OCI-LY3 (cell line): ENCODE results near the gene CLMN.
A peak's percentile ranks its signal among the peaks of the same experiment; 100 is the strongest.

Experiments used
- H2AFZ ChIP-seq: fragments of 200-600, 300-600 bp; shearing (Covaris generic); 2 replicates; pipeline ENCODE4 v1.6.0; 2014; ENCODE audit warnings: antibody characterized with exemption, low read depth, low read length
- H3K27ac ChIP-seq: fragments of 200-600, 300-600 bp; sonication (generic); 2 replicates; pipeline ENCODE4 v1.5.1; 2014; ENCODE audit warnings: mild to moderate bottlenecking, low read length, moderate library complexity, mixed read lengths
- H3K27me3 ChIP-seq: fragments of 200-600, 300-600 bp; sonication (generic); 2 replicates; pipeline ENCODE4 v1.6.1; 2014; ENCODE audit warnings: low read depth, low read length, mixed read lengths
- H3K36me3 ChIP-seq: fragments of 200-600, 300-600 bp; sonication (generic); replicated peaks from 2 replicates; pipeline ENCODE3; 2014; ENCODE audit warnings: low read depth, low read length, mixed read lengths
- H3K4me1 ChIP-seq: fragments of 300-600, 200-600 bp; sonication (generic); 2 replicates; pipeline ENCODE4 v1.6.1; 2014; ENCODE audit warnings: low read length, mixed read lengths
- H3K4me2 ChIP-seq: fragments of 200-600, 300-600 bp; sonication (generic); 2 replicates; pipeline ENCODE4 v1.6.1; 2014; ENCODE audit warnings: low read length, mixed read lengths
- H3K4me3 ChIP-seq: fragments of 300-600, 200-600 bp; sonication (generic); 2 replicates; pipeline ENCODE4 v1.5.1; 2014; ENCODE audit warnings: antibody characterized with exemption, mild to moderate bottlenecking, low read length, moderate library complexity
- H3K79me2 ChIP-seq: fragments of 300-600, 200-600 bp; shearing (Covaris generic); 2 replicates; pipeline ENCODE4 v1.6.1; 2014; ENCODE audit warnings: mild to moderate bottlenecking, low read length, mixed read lengths
- H3K9ac ChIP-seq: fragments of 300-600, 200-600 bp; shearing (Covaris generic); 2 replicates; pipeline ENCODE4 v1.6.0; 2014; ENCODE audit warnings: mild to moderate bottlenecking, low read length, moderate library complexity
- H3K9me3 ChIP-seq: fragments of 200-600, 300-600 bp; shearing (Covaris generic); 2 replicates; pipeline ENCODE4 v1.6.1; 2014; ENCODE audit warnings: low read length, mixed read lengths; ENCODE audit not compliant: insufficient read depth
- H4K20me1 ChIP-seq: fragments of 200-600, 300-600 bp; sonication (generic); 2 replicates; pipeline ENCODE4 v1.6.1; 2016; ENCODE audit warnings: low read length, mixed read lengths; ENCODE audit not compliant: insufficient read depth
- CTCF ChIP-seq: fragments of 200-600, 300-600 bp; sonication (generic); IDR thresholded peaks from 2 replicates; pipeline ENCODE4 v1.5.1; 2014; ENCODE audit warnings: antibody characterized with exemption, low read length, low read depth
- EZH2phosphoT487 ChIP-seq: fragments of 200-600 bp; shearing (Covaris generic); IDR thresholded peaks from 2 replicates; pipeline ENCODE4 v1.6.1; 2018; ENCODE audit warnings: antibody characterized with exemption, mixed run types, low read depth

Gene CLMN

GRCh38 chr14:95163666-95164065 lies 156.0 kb downstream of the CLMN start:
- Histone ChIP-seq H3K27me3 (no peaks in the 10 kb centered on the region), H4K20me1 (no peaks in the 10 kb centered on the region), H3K4me2 (no peak overlapping the region), H2AFZ (no peak overlapping the region), H3K9me3 (no peaks in the 10 kb centered on the region; the same call in 1 of the 2 replicates), H3K4me3 (no peak overlapping the region), H3K36me3 (peaks cover 5% of the 10 kb centered on the region), H3K27ac (no peak overlapping the region), H3K9ac (no peak overlapping the region), H3K4me1 (no peaks in the 10 kb centered on the region), H3K79me2 (no peaks in the 10 kb centered on the region)
- no peak for TF ChIP-seq CTCF
- TF ChIP-seq EZH2phosphoT487: no peak

GRCh38 chr14:95163132-95163531 lies 156.6 kb downstream of the CLMN start:
- Histone ChIP-seq H3K4me1 (peaks cover 4% of the 10 kb centered on the region), H3K36me3 (peaks cover 5% of the 10 kb centered on the region), H3K79me2 (no peaks in the 10 kb centered on the region; the same call in 1 of the 2 replicates), H4K20me1 (no peaks in the 10 kb centered on the region), H3K9me3 (no peaks in the 10 kb centered on the region; the same call in 1 of the 2 replicates), H3K4me3 (no peak overlapping the region), H2AFZ (no peak overlapping the region), H3K9ac (no peak overlapping the region), H3K27ac (no peak overlapping the region), H3K27me3 (no peaks in the 10 kb centered on the region), H3K4me2 (no peak overlapping the region)
- TF ChIP-seq EZH2phosphoT487 (no peak), CTCF (no peak)

- Histone ChIP-seq H3K27me3 (no peaks in the 10 kb centered on the region), H2AFZ (no peak overlapping the region), H3K9ac (no peak overlapping the region), H4K20me1 (no peaks in the 10 kb centered on the region), H3K4me1 (peaks cover 4% of the 10 kb centered on the region), H3K36me3 (peaks cover 5% of the 10 kb centered on the region), H3K4me3 (no peak overlapping the region), H3K9me3 (no peaks in the 10 kb centered on the region; the same call in 1 of the 2 replicates), H3K27ac (no peak overlapping the region), H3K79me2 (no peaks in the 10 kb centered on the region; the same call in 1 of the 2 replicates), H3K4me2 (no peak overlapping the region)
- TF ChIP-seq EZH2phosphoT487: no peak
- TF ChIP-seq CTCF: no peak
These were observed 157.1 kb downstream of the CLMN start for GRCh38 chr14:95162641-95163040.

- Histone ChIP-seq H3K27me3 (no peaks in the 10 kb centered on the region), H3K27ac (peak within 1 kb of the TSS; percentile 76), H2AFZ (peak within 1 kb of the TSS; percentile 93), H3K4me2 (peak within 1 kb of the TSS; percentile 91), H3K4me1 (peaks cover 15% of the 10 kb centered on the region), H3K4me3 (peak within 1 kb of the TSS; percentile 91), H4K20me1 (peaks cover 23% of the 10 kb centered on the region), H3K9ac (peak within 1 kb of the TSS; percentile 91), H3K79me2 (peaks cover 46% of the 10 kb centered on the region), H3K36me3 (peaks cover 5% of the 10 kb centered on the region), H3K9me3 (no peaks in the 10 kb centered on the region)
- TF ChIP-seq EZH2phosphoT487 (no peak), CTCF (no peak)
These were observed 162.2 kb downstream of the CLMN start, which contains the start of gene DICER1 for GRCh38 chr14:95157327-95158189. TSS of gene DICER1 (minus strand) at chr14:95157529. CDS start at chr14:95133458, 24,071 bp downstream.
